HepG2 (cell line): ENCODE measurements around the gene HAPLN3. TPM values are rescaled to one million over a fixed set of nuclear protein-coding genes. Genes with fewer than 3 reads are reported as not detected.

ENCODE experiments used
- ATAC-seq: fragments of 200-7000 bp; cut with Tn5 transposase; 3 replicates; pipeline ENCODE4 v1.9.1; 2020; ENCODE audit warnings: mild to moderate bottlenecking, moderate library complexity
- BruUV-seq: library from RNA; stranded (reverse); fragments of 400-500 nt; replicated peaks from 2 replicates; lab custom pipeline; 2021; lab: Mats Ljungman, UMichigan
- CTCF ChIA-PET: fragments of 300-600 bp; formaldehyde crosslinking; extraction: SDS; loops from one replicate; lab custom pipeline; 2021; ENCODE audit warnings: low total read pairs, inconsistent platforms, low intra/inter-chr PET ratio; lab: Yijun Ruan, JAX
- POLR2A ChIA-PET: fragments of 350-600 bp; sonication (Branson Sonifier 250); formaldehyde crosslinking; loops from one replicate; lab custom pipeline; 2020; ENCODE audit warnings: antibody characterized with exemption, inconsistent platforms; lab: Yijun Ruan, JAX
- DNase-seq: peaks from one replicate; pipeline ENCODE4 v3.0.0-alpha.2; 2015; ENCODE audit warnings: low spot score
- FAIRE-seq: peaks from 3 replicates; lab custom pipeline; 2011; peaks lifted over from hg19 to GRCh38; lab: Jason Lieb, UNC
- H2AFZ ChIP-seq: one replicate; pipeline ENCODE4 v1.6.1; 2011; ENCODE audit warnings: low read length, inconsistent platforms
- H3K27ac ChIP-seq: fragments of 300-600 bp; 3 replicates; pipeline ENCODE4 v1.8.0; 2011; ENCODE audit warnings: mixed run types, mild to moderate bottlenecking, mixed read lengths, low read length, inconsistent platforms; ENCODE audit not compliant: insufficient read depth; ENCODE audit errors: extremely low read length
- H3K27me3 ChIP-seq, 2 experiments: fragments of 200-600 bp in 1 of 2; 2 replicates in 1 of 2; 3 replicates in 1 of 2; pipeline versions ENCODE4 v1.6.0 to v1.8.0; 2011; ENCODE audit warnings: low read length in 2 of 2, mild to moderate bottlenecking in 2 of 2, moderate library complexity in 2 of 2, inconsistent platforms in 1 of 2; ENCODE audit not compliant: insufficient read depth in 2 of 2, control insufficient read depth in 1 of 2
- H3K36me3 ChIP-seq, 2 experiments: fragments of 200-600 bp in 1 of 2; replicated peaks in 1 of 2; 2 replicates in 1 of 2; 3 replicates in 1 of 2; pipeline versions ENCODE4 v1.5.1 to v1.8.0; 2011; ENCODE audit warnings: low read length in 2 of 2, inconsistent platforms in 1 of 2; ENCODE audit not compliant: insufficient read depth in 2 of 2, control insufficient read depth in 1 of 2
- H3K4me1 ChIP-seq: 2 replicates; pipeline ENCODE4 v1.5.1; 2012; ENCODE audit warnings: low read length, inconsistent platforms; ENCODE audit not compliant: insufficient read depth
- H3K4me2 ChIP-seq: 2 replicates; pipeline ENCODE4 v1.6.0; 2011; ENCODE audit warnings: low read depth, low read length, inconsistent platforms
- H3K4me3 ChIP-seq, 3 experiments: fragments of 200-600 bp in 1 of 3; sonication (generic), shearing (Covaris generic) in 1 of 3; replicated peaks in 1 of 3; 2 replicates each; pipeline ENCODE4 v1.5.1; 2011 to 2016; ENCODE audit warnings: low read length in 3 of 3, inconsistent platforms in 2 of 3, low read depth in 2 of 3, mild to moderate bottlenecking in 2 of 3, control low read depth in 1 of 3, mixed read lengths in 1 of 3; ENCODE audit not compliant: insufficient read depth in 1 of 3
- H3K79me2 ChIP-seq: one replicate; pipeline ENCODE4 v1.6.1; 2011; ENCODE audit warnings: low read length, inconsistent platforms; ENCODE audit not compliant: insufficient read depth
- H3K9ac ChIP-seq: 2 replicates; pipeline ENCODE4 v1.6.0; 2011; ENCODE audit warnings: mild to moderate bottlenecking, low read depth, low read length, inconsistent platforms; ENCODE audit not compliant: insufficient read depth
- H3K9me3 ChIP-seq: 2 replicates; pipeline ENCODE4 v1.5.1; 2012; ENCODE audit warnings: mild to moderate bottlenecking, low read length
- H4K20me1 ChIP-seq: 2 replicates; pipeline ENCODE4 v1.6.0; 2011; ENCODE audit warnings: inconsistent platforms, mild to moderate bottlenecking, low read length, moderate library complexity; ENCODE audit not compliant: insufficient read depth
- HMG20A ChIP-seq: IDR thresholded peaks from 2 replicates; pipeline ENCODE4 v1.6.1; 2016; ENCODE audit warnings: borderline replicate concordance
- MED13 ChIP-seq: sonication (generic); formaldehyde crosslinking; IDR thresholded peaks from 2 replicates; pipeline ENCODE4 v1.5.0; 2020; ENCODE audit warnings: missing genetic modification reagents
- PLRG1 ChIP-seq: fragments of 450-650 bp; conservative IDR thresholded peaks from 2 replicates; pipeline ENCODE4 v1.6.1; 2016
- STAG1 ChIP-seq: sonication (generic); formaldehyde crosslinking; IDR thresholded peaks from 2 replicates; pipeline ENCODE4 v1.4.0; 2020; ENCODE audit warnings: missing genetic modification reagents
- ZNF234 ChIP-seq: sonication (generic); formaldehyde crosslinking; conservative IDR thresholded peaks from 2 replicates; pipeline ENCODE4 v1.5.1; 2020; ENCODE audit warnings: mild to moderate bottlenecking, missing genetic modification reagents
- ZNF7 ChIP-seq: IDR thresholded peaks from 2 replicates; pipeline ENCODE4 v1.6.1; 2016; ENCODE audit warnings: missing biosample characterization, missing genetic modification reagents
- WGBS: methylation state at CpG from one replicate; pipeline ENCODE4 v1.1.6; 2017; ENCODE audit warnings: low lambda C conversion rate; 5-methylcytosine and 5-hydroxymethylcytosine counted together
- in situ Hi-C: cut with HindIII; loops from 2 replicates; pipeline ENCODE4 v1.10.0; 2017; ENCODE audit warnings: low pct_unique_long_range_greater_than_20kb; ENCODE audit not compliant: extremely low pct_ligation_motif_present
- intact Hi-C: fragments of 100-400 bp; cut with micrococcal nuclease; formaldehyde crosslinking; loops from one replicate; pipeline ENCODE4 v1.10.0; 2022; ENCODE audit not compliant: unreplicated experiment
- polyA plus RNA-seq, 8 experiments: library from polyadenylated mRNA; depleted of rRNA in 3 of 8; stranded (reverse) in 7 of 8; unstranded in 1 of 8; fragments of >200 nt; fragmentation: Illumina TruSeq in 4 of 8; extraction: Trizol in 4 of 8; gene quantifications; 2 replicates each; pipeline versions ENCODE4 v1.2.1 to v1.2.3, GENCODE V29; 2011 to 2016; ENCODE audit warnings: low read depth in 4 of 8, missing spikeins in 1 of 8, mixed read lengths in 1 of 8; ENCODE audit not compliant: insufficient read depth in 1 of 8
- total RNA-seq, 5 experiments: library from RNA; depleted of rRNA; stranded (reverse); fragments of >200 nt; fragmentation: Illumina TruSeq; extraction: Trizol; gene quantifications; 2 replicates each; pipeline ENCODE4 v1.2.3, GENCODE V29; 2016; ENCODE audit warnings: low read depth in 1 of 5
- TF ChIP-seq, protein P1 (sequence below): IDR thresholded peaks from 2 replicates; pipeline ENCODE4 v1.6.1; 2016; ENCODE audit warnings: missing compliant biosample characterization, missing genetic modification reagents, borderline replicate concordance
- TF ChIP-seq, protein P2 (sequence below): sonication (generic); formaldehyde crosslinking; IDR thresholded peaks from 2 replicates; pipeline ENCODE4 v1.4.0; 2020; ENCODE audit warnings: missing genetic modification reagents

The HAPLN3 gene
- total and polyA plus RNA-seq, 2 of the 13 experiments (the other 11 are each of a cell fraction or from before 2014, with no cell fraction given): 0.09 TPM; not detected in 1

- intact Hi-C loops: no loop called here
Measured at GRCh38 chr15:88939486-88939806, 44.1 kb upstream of the HAPLN3 start.

More at GRCh38 chr15:88939486-88939806, 44.1 kb upstream of the HAPLN3 start:
- Histone ChIP-seq H3K9me3 (no peaks in the 10 kb centered on the region), H3K4me3 (no peak overlapping the region), H3K9ac (no peak overlapping the region), H2AFZ (no peak overlapping the region), H3K27me3 (no peaks in the 10 kb centered on the region), H4K20me1 (no peaks in the 10 kb centered on the region), H3K36me3 (no peaks in the 10 kb centered on the region), H3K4me2 (no peak overlapping the region), H3K4me1 (peaks cover 8% of the 10 kb centered on the region), H3K79me2 (no peaks in the 10 kb centered on the region), H3K27ac (no peak overlapping the region)
- no TSS peak for BruUV-seq
- FAIRE-seq (no peak), ATAC-seq (no peak), DNase-seq (no peak)
- in situ Hi-C loops: no loop called here
- TF ChIP-seq, protein P1, sequence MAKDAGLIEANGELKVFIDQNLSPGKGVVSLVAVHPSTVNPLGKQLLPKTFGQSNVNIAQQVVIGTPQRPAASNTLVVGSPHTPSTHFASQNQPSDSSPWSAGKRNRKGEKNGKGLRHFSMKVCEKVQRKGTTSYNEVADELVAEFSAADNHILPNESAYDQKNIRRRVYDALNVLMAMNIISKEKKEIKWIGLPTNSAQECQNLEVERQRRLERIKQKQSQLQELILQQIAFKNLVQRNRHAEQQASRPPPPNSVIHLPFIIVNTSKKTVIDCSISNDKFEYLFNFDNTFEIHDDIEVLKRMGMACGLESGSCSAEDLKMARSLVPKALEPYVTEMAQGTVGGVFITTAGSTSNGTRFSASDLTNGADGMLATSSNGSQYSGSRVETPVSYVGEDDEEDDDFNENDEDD (CRISPR knock-in tag): no peak
- no peak for TF ChIP-seq STAG1
- no peak for TF ChIP-seq PLRG1
- TF ChIP-seq, protein P2, sequence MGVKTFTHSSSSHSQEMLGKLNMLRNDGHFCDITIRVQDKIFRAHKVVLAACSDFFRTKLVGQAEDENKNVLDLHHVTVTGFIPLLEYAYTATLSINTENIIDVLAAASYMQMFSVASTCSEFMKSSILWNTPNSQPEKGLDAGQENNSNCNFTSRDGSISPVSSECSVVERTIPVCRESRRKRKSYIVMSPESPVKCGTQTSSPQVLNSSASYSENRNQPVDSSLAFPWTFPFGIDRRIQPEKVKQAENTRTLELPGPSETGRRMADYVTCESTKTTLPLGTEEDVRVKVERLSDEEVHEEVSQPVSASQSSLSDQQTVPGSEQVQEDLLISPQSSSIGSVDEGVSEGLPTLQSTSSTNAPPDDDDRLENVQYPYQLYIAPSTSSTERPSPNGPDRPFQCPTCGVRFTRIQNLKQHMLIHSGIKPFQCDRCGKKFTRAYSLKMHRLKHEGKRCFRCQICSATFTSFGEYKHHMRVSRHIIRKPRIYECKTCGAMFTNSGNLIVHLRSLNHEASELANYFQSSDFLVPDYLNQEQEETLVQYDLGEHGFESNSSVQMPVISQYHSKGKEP: no peak
- TF ChIP-seq ZNF234 (CRISPR knock-in tag): no peak
- TF ChIP-seq MED13 (CRISPR knock-in tag): no peak
- no peak for TF ChIP-seq HMG20A
- no peak for TF ChIP-seq ZNF7
- POLR2A ChIA-PET: no interaction called here
- CTCF ChIA-PET: no interaction called here
- WGBS: 85% methylated on average over 2 of the region's 2 CpGs
